GM19467 (cell line): ENCODE results near the gene EMCN.

Source experiments
- ATAC-seq: cut with Tn5 transposase; IDR thresholded peaks from one replicate; pipeline ENCODE4 v1.9.1; 2021; ENCODE audit warnings: mild to moderate bottlenecking, moderate library complexity; ENCODE audit not compliant: unreplicated experiment

The EMCN gene

GRCh38 chr4:100493756-100494155, 24.1 kb downstream of the EMCN start:
- ATAC-seq = no peak

- ATAC-seq = no peak
Measured at GRCh38 chr4:100492129-100492528, 25.7 kb downstream of the EMCN start.

- no peak for ATAC-seq
Measured at GRCh38 chr4:100489305-100489704, 28.5 kb downstream of the EMCN start.

- ATAC-seq = no peak
Measured at GRCh38 chr4:100486496-100486895, 31.3 kb downstream of the EMCN start.

- ATAC-seq = no peak
Measured at GRCh38 chr4:100483796-100484195, 34.0 kb downstream of the EMCN start.

- no peak for ATAC-seq
Measured at GRCh38 chr4:100479971-100480370, 37.9 kb downstream of the EMCN start.

GRCh38 chr4:100469555-100469954, 48.3 kb downstream of the EMCN start:
- no peak for ATAC-seq

GRCh38 chr4:100466501-100466900, 51.3 kb downstream of the EMCN start:
- no peak for ATAC-seq

- no peak for ATAC-seq
Measured at GRCh38 chr4:100461807-100462605, 55.8 kb downstream of the EMCN start.

GRCh38 chr4:100450449-100450848, 67.4 kb downstream of the EMCN start:
- no peak for ATAC-seq

GRCh38 chr4:100431416-100431815, 86.4 kb downstream of the EMCN start:
- ATAC-seq = no peak

- ATAC-seq = no peak
Measured at GRCh38 chr4:100430451-100430850, 87.4 kb downstream of the EMCN start.

GRCh38 chr4:100429616-100430015, 88.2 kb downstream of the EMCN start:
- no peak for ATAC-seq

GRCh38 chr4:100428051-100428450, 89.8 kb downstream of the EMCN start:
- no peak for ATAC-seq

GRCh38 chr4:100424376-100424775, 93.4 kb downstream of the EMCN start:
- ATAC-seq = no peak

- no peak for ATAC-seq
Measured at GRCh38 chr4:100422894-100423293, 94.9 kb downstream of the EMCN start.

- no peak for ATAC-seq
Measured at GRCh38 chr4:100421361-100421978, 96.4 kb downstream of the EMCN start.

GRCh38 chr4:100420571-100420970, 97.3 kb downstream of the EMCN start:
- ATAC-seq = no peak

GRCh38 chr4:100417565-100417964, 100.3 kb downstream of the EMCN start:
- no peak for ATAC-seq

GRCh38 chr4:100414016-100414790, 103.6 kb downstream of the EMCN start:
- ATAC-seq = no peak

GRCh38 chr4:100391863-100392262, 126.0 kb downstream of the EMCN start:
- no peak for ATAC-seq

GRCh38 chr4:100391086-100391485, 126.7 kb downstream of the EMCN start:
- ATAC-seq = no peak
